Heart left ventricle (tissue), 13 donors: ENCODE measurements around the gene PSMA2.

Experiments
- POLR2A ChIP-seq, 2 donors: fragments of 450-650 bp; IDR thresholded peaks; one replicate each; pipeline ENCODE4 v1.6.1; 2017; ENCODE audit warnings: antibody characterized with exemption in 2 of 2, mild to moderate bottlenecking in 2 of 2, moderate library complexity in 2 of 2
- TF ChIP-seq, protein P1 (sequence below), 12 donors: fragments of 200-600 bp; sonication (generic) in 4 of 12; IDR thresholded peaks; one replicate each; pipeline versions ENCODE4 v1.5.0 to v1.8.0; 2018 to 2022; ENCODE audit warnings: antibody characterized with exemption in 12 of 12, mild to moderate bottlenecking in 5 of 12
- donor health status: ischemic (EF 13 %, LVEDD 7.1; RV severe dilation, severe dysfunction).
- donor health status: DM: no; HTN: yes; CAD: no.
- donor health status: DM: no; HTN: no; CAD: no.
- donor health status: ischemic (EF 25% LVEDD 6.9; RV normal size, moderate dysfunction).
- donor health status: ischemic (EF 25% LVEDD 5.7; RV mildly dilated, moderate dysfunction).
- donor health status: ischemic (EF 35%, LVEDD 5.7; RV mildly dilated, moderate dysfunction).
- donor health status: nonischemic (EF 11% LVEDD 7.7; RV severe dilation, severe dysfunction).
- donor health status: DM: yes; HTN: yes; CAD: no.
- donor health status: PGD.
- donor health status: ischemic (EF 29% LVEDD 5.4; RV normal size, mild dysfunction).
- donor health status: nonischemic (EF 23%, LVEDD 6.1; RV moderate dilation, normal function).

DNA sequence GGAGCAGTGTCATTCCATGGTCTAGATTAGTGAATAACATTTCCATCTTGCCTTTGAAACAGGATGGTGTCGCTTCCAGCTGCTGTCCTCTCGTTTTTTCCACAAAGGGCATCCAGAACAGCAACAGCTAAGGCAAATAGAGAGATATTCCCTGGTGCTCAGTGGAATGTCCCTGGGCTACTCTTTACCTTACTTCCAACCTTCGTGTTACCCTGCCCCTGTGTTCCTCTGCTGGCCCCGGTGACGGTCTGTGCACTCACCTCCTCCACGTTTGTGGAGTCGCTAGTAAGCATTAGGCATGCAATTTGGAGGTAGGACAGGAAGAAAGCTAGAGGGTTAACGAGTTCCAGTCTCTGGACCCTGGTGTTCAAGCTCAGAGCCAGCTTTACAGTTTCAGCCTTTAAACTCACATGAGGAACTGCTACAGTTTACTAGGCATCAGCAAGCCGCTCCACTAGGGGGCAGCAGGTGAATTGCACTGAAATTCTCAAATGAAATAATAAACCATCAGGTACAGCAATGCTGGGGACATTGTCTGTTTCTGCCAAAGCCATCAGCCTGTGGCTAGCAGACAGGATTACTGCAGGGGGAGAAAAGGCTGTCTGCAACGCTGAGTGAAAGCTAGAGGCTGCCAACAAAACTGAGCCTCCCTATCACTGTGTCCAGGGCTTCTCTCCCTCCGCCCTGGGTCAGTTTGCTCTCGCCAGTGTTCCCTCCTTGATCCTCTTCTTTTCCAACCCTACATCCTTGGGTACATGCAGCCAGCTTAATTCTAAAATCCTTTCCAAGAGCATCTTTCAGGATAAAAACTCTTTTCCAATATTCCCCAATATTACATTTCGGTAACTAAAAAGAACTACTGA lies 9.2 kb upstream of the PSMA2 start:
- TF ChIP-seq, protein P1, sequence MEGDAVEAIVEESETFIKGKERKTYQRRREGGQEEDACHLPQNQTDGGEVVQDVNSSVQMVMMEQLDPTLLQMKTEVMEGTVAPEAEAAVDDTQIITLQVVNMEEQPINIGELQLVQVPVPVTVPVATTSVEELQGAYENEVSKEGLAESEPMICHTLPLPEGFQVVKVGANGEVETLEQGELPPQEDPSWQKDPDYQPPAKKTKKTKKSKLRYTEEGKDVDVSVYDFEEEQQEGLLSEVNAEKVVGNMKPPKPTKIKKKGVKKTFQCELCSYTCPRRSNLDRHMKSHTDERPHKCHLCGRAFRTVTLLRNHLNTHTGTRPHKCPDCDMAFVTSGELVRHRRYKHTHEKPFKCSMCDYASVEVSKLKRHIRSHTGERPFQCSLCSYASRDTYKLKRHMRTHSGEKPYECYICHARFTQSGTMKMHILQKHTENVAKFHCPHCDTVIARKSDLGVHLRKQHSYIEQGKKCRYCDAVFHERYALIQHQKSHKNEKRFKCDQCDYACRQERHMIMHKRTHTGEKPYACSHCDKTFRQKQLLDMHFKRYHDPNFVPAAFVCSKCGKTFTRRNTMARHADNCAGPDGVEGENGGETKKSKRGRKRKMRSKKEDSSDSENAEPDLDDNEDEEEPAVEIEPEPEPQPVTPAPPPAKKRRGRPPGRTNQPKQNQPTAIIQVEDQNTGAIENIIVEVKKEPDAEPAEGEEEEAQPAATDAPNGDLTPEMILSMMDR (IDR thresholded peaks at IDR 0.05) = peak; percentile 76 to 89 (median 84)
- no peak for TF ChIP-seq POLR2A (IDR thresholded peaks at IDR 0.05)
